Cardiac muscle cell (in vitro differentiated cells and primary cell): ENCODE results near the gene DEPDC7. TPM values are rescaled to one million over a fixed set of nuclear protein-coding genes. Genes with fewer than 3 reads are reported as not detected.
A peak's percentile ranks its signal among the peaks of the same experiment; 100 is the strongest.
"Not testable (repeated sequence)": the region's sequence is repeated elsewhere in the genome, so short reads cannot be mapped to it uniquely, and the experiment has no call there.

Experiments used
- DNase-seq, 2 donors: peaks; one replicate each; pipeline versions ENCODE4 v3.0.0 to v3.0.0-alpha.2; 2010 to 2017; ENCODE audit warnings: low read depth in 1 of 2, low spot score in 1 of 2
- H3K27ac ChIP-seq: fragments of 200-600 bp; sonication (generic); 2 replicates; pipeline ENCODE4 v1.5.1; 2016
- H3K27me3 ChIP-seq: fragments of 200-600 bp; sonication (generic); 2 replicates; pipeline ENCODE4 v1.6.0; 2016; ENCODE audit warnings: control low read depth
- H3K36me3 ChIP-seq: fragments of 200-600 bp; sonication (generic); 2 replicates; pipeline ENCODE4 v1.5.1; 2016; ENCODE audit warnings: control low read depth
- H3K4me1 ChIP-seq: fragments of 200-600 bp; sonication (generic); 2 replicates; pipeline ENCODE4 v1.8.1; 2017; ENCODE audit warnings: low read depth, mild to moderate bottlenecking, mixed run types
- H3K4me3 ChIP-seq: fragments of 200-600 bp; sonication (generic); 2 replicates; pipeline ENCODE4 v1.5.1; 2016; ENCODE audit warnings: mild to moderate bottlenecking
- H3K9me3 ChIP-seq: fragments of 200-600 bp; sonication (generic); 2 replicates; pipeline ENCODE4 v1.5.1; 2017; ENCODE audit warnings: low read depth, mild to moderate bottlenecking, control low read depth
- CTCF ChIP-seq: IDR thresholded peaks from 2 replicates; pipeline ENCODE4 v1.5.1; 2012; ENCODE audit warnings: low read depth, mild to moderate bottlenecking, low read length
- polyA plus RNA-seq: library from polyadenylated mRNA; unstranded; fragments of >200 nt; fragmentation: Nextera tagmentation; extraction: Ambion mirVana; gene quantifications from 2 replicates; pipeline ENCODE4 v1.2.1, GENCODE V29; 2016
- total RNA-seq: library from RNA; depleted of rRNA; stranded (reverse); fragments of >200 nt; gene quantifications from 2 replicates; pipeline ENCODE4 v1.2.3, GENCODE V29; 2016

Gene DEPDC7
- 2.6 and 3.8 TPM in 2 replicates for total RNA-seq
- polyA plus RNA-seq = 1.6 and 2.8 TPM in 2 replicates

GRCh38 chr11:33015621-33016551 is at the start of gene DEPDC7:
TSS of gene DEPDC7 (plus strand) at chr11:33015878. CDS start at chr11:33015956, 78 bp downstream.
- Histone ChIP-seq H3K27me3 (no peaks in the 10 kb centered on the region), H3K27ac (no peak within 1 kb of the TSS), H3K36me3 (no peaks in the 10 kb centered on the region), H3K4me3 (peak within 1 kb of the TSS; percentile 30), H3K4me1 (no peaks in the 10 kb centered on the region), H3K9me3 (no peaks in the 10 kb centered on the region)
- TF ChIP-seq CTCF = no peak
- peak; percentile 87 to 94 for DNase-seq

- Histone ChIP-seq H3K27me3 (no peaks in the 10 kb centered on the region), H3K4me3 (no peak overlapping the region), H3K27ac (no peak overlapping the region), H3K36me3 (peaks cover 27% of the 10 kb centered on the region), H3K9me3 (no peaks in the 10 kb centered on the region), H3K4me1 (no peaks in the 10 kb centered on the region)
- no peak for DNase-seq
- no peak for TF ChIP-seq CTCF
Measured at GRCh38 chr11:32968541-32968940, 47.1 kb upstream of the DEPDC7 start.

GRCh38 chr11:32972233-32972632 is 43.4 kb upstream of the DEPDC7 start:
- H3K4me1 ChIP-seq, H3K27me3 ChIP-seq, H3K9me3 ChIP-seq, DNase-seq, H3K4me3 ChIP-seq: not testable (repeated sequence)
- H3K27ac ChIP-seq = peak overlapping the region; percentile 56
- H3K36me3 ChIP-seq = peaks cover 35% of the 10 kb centered on the region

GRCh38 chr11:32972781-32973180 is 42.9 kb upstream of the DEPDC7 start:
- peaks cover 39% of the 10 kb centered on the region for H3K36me3 ChIP-seq
- H3K27ac ChIP-seq = peak overlapping the region; percentile 56
- no peak for TF ChIP-seq CTCF

GRCh38 chr11:32982626-32983025 is 33.1 kb upstream of the DEPDC7 start:
- no peak for TF ChIP-seq CTCF
- H3K27me3 ChIP-seq = no peaks in the 10 kb centered on the region
- no peak for DNase-seq
- H3K36me3 ChIP-seq = peaks cover 4% of the 10 kb centered on the region
- H3K4me3 ChIP-seq = no peak overlapping the region
- no peak overlapping the region for H3K27ac ChIP-seq
- no peaks in the 10 kb centered on the region for H3K9me3 ChIP-seq
- no peaks in the 10 kb centered on the region for H3K4me1 ChIP-seq

More at GRCh38 chr11:32972781-32973180, 42.9 kb upstream of the DEPDC7 start:
- no peaks in the 10 kb centered on the region for H3K9me3 ChIP-seq
- H3K4me1 ChIP-seq = no peaks in the 10 kb centered on the region
- no peak overlapping the region for H3K4me3 ChIP-seq
- H3K27me3 ChIP-seq = no peaks in the 10 kb centered on the region
- DNase-seq = peak in 1 of 2 donors; percentile 7

- no peak for DNase-seq
- H3K27me3 ChIP-seq = no peaks in the 10 kb centered on the region
- no peak for TF ChIP-seq CTCF
Measured at GRCh38 chr11:32983506-32983905, 32.2 kb upstream of the DEPDC7 start.

More at GRCh38 chr11:32983506-32983905, 32.2 kb upstream of the DEPDC7 start:
- no peaks in the 10 kb centered on the region for H3K9me3 ChIP-seq
- H3K4me3 ChIP-seq = no peak overlapping the region
- H3K4me1 ChIP-seq = no peaks in the 10 kb centered on the region
- H3K27ac ChIP-seq = no peak overlapping the region
- no peaks in the 10 kb centered on the region for H3K36me3 ChIP-seq
